Keratinocyte (primary cell): ENCODE data around the gene GALR3. TPM values are rescaled to one million over a fixed set of nuclear protein-coding genes. Genes with fewer than 3 reads are reported as not detected.

Experiments used
- DNase-seq: peaks from one replicate; pipeline ENCODE4 v3.0.0-alpha.2; 2011; ENCODE audit warnings: low read depth, missing footprints, low spot score
- FAIRE-seq: peaks from 2 replicates; lab custom pipeline; 2011; peaks lifted over from hg19 to GRCh38; lab: Jason Lieb, UNC
- H2AFZ ChIP-seq: 2 replicates; pipeline ENCODE4 v1.6.0; 2012; ENCODE audit warnings: low read length, control low read depth, inconsistent platforms; ENCODE audit not compliant: control insufficient read depth
- H3K27ac ChIP-seq: 2 replicates; pipeline ENCODE4 v1.5.1; 2011; ENCODE audit warnings: low read length; ENCODE audit not compliant: control insufficient read depth, insufficient read depth
- H3K27me3 ChIP-seq: 3 replicates; pipeline ENCODE4 v1.6.0; 2011; ENCODE audit warnings: low read length; ENCODE audit not compliant: control insufficient read depth, insufficient read depth; ENCODE audit errors: extremely low read depth
- H3K36me3 ChIP-seq, 2 experiments: 2 replicates in 1 of 2; 3 replicates in 1 of 2; pipeline ENCODE4 v1.5.1; 2011; ENCODE audit warnings: low read length in 2 of 2, mild to moderate bottlenecking in 1 of 2; ENCODE audit not compliant: control insufficient read depth in 2 of 2, insufficient read depth in 2 of 2; ENCODE audit errors: extremely low read depth in 1 of 2
- H3K4me1 ChIP-seq: 3 replicates; pipeline ENCODE4 v1.5.1; 2011; ENCODE audit warnings: low read length; ENCODE audit not compliant: control insufficient read depth, insufficient read depth; ENCODE audit errors: extremely low read depth
- H3K4me2 ChIP-seq: 3 replicates; pipeline ENCODE4 v1.6.0; 2011; ENCODE audit warnings: low read depth, low read length; ENCODE audit not compliant: control insufficient read depth, insufficient read depth; ENCODE audit errors: extremely low read depth
- H3K4me3 ChIP-seq, 3 experiments: fragments of 200-600 bp in 1 of 3; sonication (generic) in 1 of 3; 2 replicates in 2 of 3; 3 replicates in 1 of 3; pipeline ENCODE4 v1.5.1; 2011 to 2016; ENCODE audit warnings: low read length in 3 of 3, mild to moderate bottlenecking in 3 of 3, control low read depth in 2 of 3, inconsistent platforms in 1 of 3, low read depth in 1 of 3, mixed read lengths in 1 of 3, mixed run types in 1 of 3, moderate library complexity in 1 of 3; ENCODE audit not compliant: control insufficient read depth in 2 of 3, insufficient read depth in 2 of 3; ENCODE audit errors: extremely low read depth in 1 of 3
- H3K79me2 ChIP-seq: 2 replicates; pipeline ENCODE4 v1.6.0; 2012; ENCODE audit warnings: low read length; ENCODE audit not compliant: control insufficient read depth, insufficient read depth
- H3K9ac ChIP-seq: 3 replicates; pipeline ENCODE4 v1.6.0; 2011; ENCODE audit warnings: low read length; ENCODE audit not compliant: control insufficient read depth, insufficient read depth; ENCODE audit errors: extremely low read depth
- H3K9me1 ChIP-seq: 3 replicates; pipeline ENCODE4 v1.6.0; 2011; ENCODE audit warnings: low read length; ENCODE audit not compliant: control insufficient read depth, insufficient read depth; ENCODE audit errors: extremely low read depth
- H3K9me3 ChIP-seq: 2 replicates; pipeline ENCODE4 v1.5.1; 2012; ENCODE audit warnings: low read depth, low read length; ENCODE audit not compliant: control insufficient read depth
- H4K20me1 ChIP-seq: 3 replicates; pipeline ENCODE4 v1.6.0; 2011; ENCODE audit warnings: low read length; ENCODE audit not compliant: control insufficient read depth, insufficient read depth; ENCODE audit errors: extremely low read depth
- EZH2 ChIP-seq: IDR thresholded peaks from one replicate; pipeline ENCODE4 v1.6.1; 2012; ENCODE audit warnings: inconsistent platforms, mild to moderate bottlenecking, low read length, moderate library complexity
- dilution Hi-C: fragments of 300-500 bp; cut with MboI; formaldehyde crosslinking; loops from one replicate; pipeline ENCODE4 v1.7.0; 2020; ENCODE audit warnings: low sequenced_read_pairs; ENCODE audit not compliant: extremely low pct_ligation_motif_present
- polyA plus RNA-seq, 5 experiments: library from polyadenylated mRNA; depleted of rRNA in 3 of 5; stranded (reverse) in 3 of 5; stranded (forward) in 1 of 5; unstranded in 1 of 5; fragments of >200 nt; gene quantifications; 1 replicate in 1 of 5; 2 replicates in 3 of 5; 3 replicates in 1 of 5; pipeline versions ENCODE4 v1.2.1 to v1.2.3, GENCODE V29; 2011 to 2012; ENCODE audit warnings: missing spikeins in 2 of 5, low read depth in 1 of 5, low replicate concordance in 1 of 5
- TF ChIP-seq, protein P1 (sequence below), 3 experiments: IDR thresholded peaks in 1 of 3; conservative IDR thresholded peaks in 1 of 3; optimal IDR thresholded peaks in 1 of 3; 2 replicates in 2 of 3; 3 replicates in 1 of 3; pipeline versions ENCODE3 to v1.5.1; 2011; ENCODE audit warnings: low read length in 3 of 3, mild to moderate bottlenecking in 3 of 3, moderate library complexity in 2 of 3, control low read depth in 1 of 3, inconsistent platforms in 1 of 3; ENCODE audit not compliant: insufficient read depth in 2 of 3; ENCODE audit errors: extremely low read depth in 1 of 3

Gene GALR3
- polyA plus RNA-seq, 1 donor (not counting 4 experiments of a cell fraction or from before 2014, with no cell fraction given) = not detected

DNA sequence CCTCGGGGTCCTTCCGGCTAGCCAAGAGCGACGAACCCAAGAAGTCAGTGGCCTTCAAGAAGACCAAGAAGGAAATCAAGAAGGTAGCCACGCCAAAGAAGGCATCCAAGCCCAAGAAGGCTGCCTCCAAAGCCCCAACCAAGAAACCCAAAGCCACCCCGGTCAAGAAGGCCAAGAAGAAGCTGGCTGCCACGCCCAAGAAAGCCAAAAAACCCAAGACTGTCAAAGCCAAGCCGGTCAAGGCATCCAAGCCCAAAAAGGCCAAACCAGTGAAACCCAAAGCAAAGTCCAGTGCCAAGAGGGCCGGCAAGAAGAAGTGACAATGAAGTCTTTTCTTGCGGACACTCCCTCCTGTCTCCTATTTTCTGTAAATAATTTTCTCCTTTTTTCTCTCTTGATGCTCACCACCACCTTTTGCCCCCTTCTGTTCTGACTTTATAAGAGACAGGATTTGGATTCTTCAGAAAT lies 17.3 kb upstream of the GALR3 start:
- DNase-seq (no peak), FAIRE-seq (no peak)
- Histone ChIP-seq H3K9ac (peak overlapping the region; percentile 84), H3K79me2 (no peaks in the 10 kb centered on the region), H2AFZ (no peak overlapping the region), H3K4me2 (peak overlapping the region; percentile 94), H3K4me1 (peaks cover 15% of the 10 kb centered on the region), H3K4me3 (peak overlapping the region; percentile 50 to 76 (median 57)), H3K27ac (peak overlapping the region; percentile 69), H4K20me1 (no peaks in the 10 kb centered on the region), H3K9me1 (no peaks in the 10 kb centered on the region), H3K27me3 (no peaks in the 10 kb centered on the region), H3K9me3 (no peaks in the 10 kb centered on the region), H3K36me3 (no peaks in the 10 kb centered on the region)
- TF ChIP-seq, protein P1, sequence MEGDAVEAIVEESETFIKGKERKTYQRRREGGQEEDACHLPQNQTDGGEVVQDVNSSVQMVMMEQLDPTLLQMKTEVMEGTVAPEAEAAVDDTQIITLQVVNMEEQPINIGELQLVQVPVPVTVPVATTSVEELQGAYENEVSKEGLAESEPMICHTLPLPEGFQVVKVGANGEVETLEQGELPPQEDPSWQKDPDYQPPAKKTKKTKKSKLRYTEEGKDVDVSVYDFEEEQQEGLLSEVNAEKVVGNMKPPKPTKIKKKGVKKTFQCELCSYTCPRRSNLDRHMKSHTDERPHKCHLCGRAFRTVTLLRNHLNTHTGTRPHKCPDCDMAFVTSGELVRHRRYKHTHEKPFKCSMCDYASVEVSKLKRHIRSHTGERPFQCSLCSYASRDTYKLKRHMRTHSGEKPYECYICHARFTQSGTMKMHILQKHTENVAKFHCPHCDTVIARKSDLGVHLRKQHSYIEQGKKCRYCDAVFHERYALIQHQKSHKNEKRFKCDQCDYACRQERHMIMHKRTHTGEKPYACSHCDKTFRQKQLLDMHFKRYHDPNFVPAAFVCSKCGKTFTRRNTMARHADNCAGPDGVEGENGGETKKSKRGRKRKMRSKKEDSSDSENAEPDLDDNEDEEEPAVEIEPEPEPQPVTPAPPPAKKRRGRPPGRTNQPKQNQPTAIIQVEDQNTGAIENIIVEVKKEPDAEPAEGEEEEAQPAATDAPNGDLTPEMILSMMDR (optimal IDR thresholded peaks at IDR 0.05 in 1 of 3, IDR thresholded peaks at IDR 0.05 in 1 of 3, conservative IDR thresholded peaks at IDR 0.05 in 1 of 3; ENCODE audit: extremely low read depth in 1 of 3, insufficient read depth in 2 of 3, low read length in 3 of 3) = no peak
- TF ChIP-seq EZH2 = no peak
- dilution Hi-C loops = no loop called here

DNA sequence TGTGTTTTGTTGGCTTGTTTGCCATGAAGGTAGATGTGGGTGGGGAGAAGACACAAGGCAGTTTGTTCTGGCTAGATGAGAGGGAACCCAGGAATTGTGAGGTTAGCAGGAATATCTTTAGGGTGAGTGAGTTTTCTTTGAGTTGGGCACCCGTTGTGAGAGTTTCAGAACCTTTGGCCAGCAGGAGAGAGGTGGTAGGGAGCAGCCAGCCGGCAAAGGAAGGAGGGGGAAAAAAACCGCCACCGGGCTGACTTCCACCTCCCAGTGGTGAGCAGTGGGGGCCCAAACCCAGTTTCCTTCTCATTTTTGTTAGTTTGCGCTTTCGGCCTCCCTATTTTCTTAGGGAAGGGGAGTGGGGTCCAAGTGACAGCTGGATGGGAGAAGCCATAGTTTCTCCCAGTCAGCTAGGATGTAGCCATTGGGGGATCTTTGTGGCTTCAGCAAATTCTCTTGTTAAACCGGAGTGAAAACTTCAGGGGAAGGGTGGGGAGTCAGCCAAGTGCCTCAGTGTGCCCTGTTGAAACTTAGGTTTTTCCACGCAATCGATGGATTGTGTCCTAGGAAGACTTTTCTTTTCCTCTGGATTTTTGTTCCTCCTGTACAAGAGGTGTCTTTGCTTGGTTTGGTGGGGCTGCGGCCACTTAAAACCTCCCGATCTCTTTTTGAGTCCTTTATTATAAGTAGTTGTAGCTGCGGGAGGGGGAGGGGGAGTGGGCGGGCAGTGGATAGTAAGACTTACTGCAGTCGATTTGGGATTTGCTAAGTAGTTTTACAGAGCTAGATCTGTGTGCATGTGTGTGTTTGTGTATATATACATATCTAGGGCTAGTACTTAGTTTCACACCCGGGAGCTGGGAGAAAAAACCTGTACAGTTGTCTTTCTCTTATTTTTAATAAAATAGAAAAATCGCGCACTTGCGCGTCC lies 16.5 kb upstream of the GALR3 start:
- Histone ChIP-seq H3K9me3 (no peaks in the 10 kb centered on the region), H3K36me3 (no peaks in the 10 kb centered on the region), H3K4me1 (peaks cover 15% of the 10 kb centered on the region), H2AFZ (no peak overlapping the region), H3K27ac (peak overlapping the region; percentile 69), H3K27me3 (no peaks in the 10 kb centered on the region), H3K4me2 (peak overlapping the region; percentile 94), H4K20me1 (no peaks in the 10 kb centered on the region), H3K4me3 (peak overlapping the region; percentile 50 to 76 (median 57)), H3K9me1 (no peaks in the 10 kb centered on the region), H3K9ac (peak overlapping the region; percentile 84), H3K79me2 (no peaks in the 10 kb centered on the region)
- peak; percentile 75 for FAIRE-seq
- no peak for DNase-seq
- dilution Hi-C loops = no loop called here
- TF ChIP-seq EZH2 = no peak
- TF ChIP-seq, protein P1 (optimal IDR thresholded peaks at IDR 0.05 in 1 of 3, IDR thresholded peaks at IDR 0.05 in 1 of 3, conservative IDR thresholded peaks at IDR 0.05 in 1 of 3; ENCODE audit: extremely low read depth in 1 of 3, insufficient read depth in 2 of 3, low read length in 3 of 3) = no peak
